ENCODE measurements around the gene NCAM1. TPM values are rescaled to one million over a fixed set of nuclear protein-coding genes. Genes with fewer than 3 reads are reported as not detected.

The NCAM1 gene
- total RNA-seq, 1 donor from 2014 or later, result 3.3 TPM

- H3K4me3 ChIP-seq, result no peak overlapping the region
- no peaks in the 10 kb centered on the region for H3K27me3 ChIP-seq
- TF ChIP-seq, protein P1, sequence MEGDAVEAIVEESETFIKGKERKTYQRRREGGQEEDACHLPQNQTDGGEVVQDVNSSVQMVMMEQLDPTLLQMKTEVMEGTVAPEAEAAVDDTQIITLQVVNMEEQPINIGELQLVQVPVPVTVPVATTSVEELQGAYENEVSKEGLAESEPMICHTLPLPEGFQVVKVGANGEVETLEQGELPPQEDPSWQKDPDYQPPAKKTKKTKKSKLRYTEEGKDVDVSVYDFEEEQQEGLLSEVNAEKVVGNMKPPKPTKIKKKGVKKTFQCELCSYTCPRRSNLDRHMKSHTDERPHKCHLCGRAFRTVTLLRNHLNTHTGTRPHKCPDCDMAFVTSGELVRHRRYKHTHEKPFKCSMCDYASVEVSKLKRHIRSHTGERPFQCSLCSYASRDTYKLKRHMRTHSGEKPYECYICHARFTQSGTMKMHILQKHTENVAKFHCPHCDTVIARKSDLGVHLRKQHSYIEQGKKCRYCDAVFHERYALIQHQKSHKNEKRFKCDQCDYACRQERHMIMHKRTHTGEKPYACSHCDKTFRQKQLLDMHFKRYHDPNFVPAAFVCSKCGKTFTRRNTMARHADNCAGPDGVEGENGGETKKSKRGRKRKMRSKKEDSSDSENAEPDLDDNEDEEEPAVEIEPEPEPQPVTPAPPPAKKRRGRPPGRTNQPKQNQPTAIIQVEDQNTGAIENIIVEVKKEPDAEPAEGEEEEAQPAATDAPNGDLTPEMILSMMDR (IDR thresholded peaks at IDR 0.05), result no peak
- intact Hi-C loops (cut with DNase I), result no loop called here
- no peaks in the 10 kb centered on the region for H3K4me1 ChIP-seq
- H3K27ac ChIP-seq, result no peak overlapping the region
- DNase-seq (ENCODE audit: low spot score in 2 of 2), result no peak
- H3K36me3 ChIP-seq, result no peaks in the 10 kb centered on the region
- no peaks in the 10 kb centered on the region for H3K9me3 ChIP-seq
Observed at GRCh38 chr11:113133071-113133470, 171.9 kb downstream of the NCAM1 start.

GRCh38 chr11:113134626-113135025 is 173.4 kb downstream of the NCAM1 start:
- Histone ChIP-seq H3K4me1 (no peaks in the 10 kb centered on the region), H3K9me3 (no peaks in the 10 kb centered on the region), H3K36me3 (no peaks in the 10 kb centered on the region), H3K27me3 (no peaks in the 10 kb centered on the region), H3K27ac (no peak overlapping the region), H3K4me3 (no peak overlapping the region)
- TF ChIP-seq, protein P1 (IDR thresholded peaks at IDR 0.05), result no peak
- intact Hi-C loops (cut with DNase I), result no loop called here
- DNase-seq (ENCODE audit: low spot score in 2 of 2), result no peak

GRCh38 chr11:113137713-113138529 is 176.7 kb downstream of the NCAM1 start:
- H3K27ac ChIP-seq, result no peak overlapping the region
- H3K4me3 ChIP-seq, result no peak overlapping the region
- no peaks in the 10 kb centered on the region for H3K36me3 ChIP-seq
- TF ChIP-seq, protein P1 (IDR thresholded peaks at IDR 0.05), result no peak
- intact Hi-C loops (cut with DNase I), result no loop called here
- H3K4me1 ChIP-seq, result no peaks in the 10 kb centered on the region
- no peak for DNase-seq (ENCODE audit: low spot score in 2 of 2)
- no peaks in the 10 kb centered on the region for H3K27me3 ChIP-seq
- no peaks in the 10 kb centered on the region for H3K9me3 ChIP-seq

GRCh38 chr11:113138731-113139130 is 177.5 kb downstream of the NCAM1 start:
- no peak overlapping the region for H3K27ac ChIP-seq

GRCh38 chr11:113141010-113141409 is 179.8 kb downstream of the NCAM1 start:
- no peaks in the 10 kb centered on the region for H3K27me3 ChIP-seq
- no peaks in the 10 kb centered on the region for H3K4me1 ChIP-seq
- TF ChIP-seq, protein P1 (IDR thresholded peaks at IDR 0.05), result no peak
- no peaks in the 10 kb centered on the region for H3K36me3 ChIP-seq
- H3K4me3 ChIP-seq, result no peak overlapping the region
- intact Hi-C loops (cut with DNase I), result no loop called here
- no peak overlapping the region for H3K27ac ChIP-seq
- H3K9me3 ChIP-seq, result no peaks in the 10 kb centered on the region
- DNase-seq (ENCODE audit: low spot score in 2 of 2), result no peak

More at GRCh38 chr11:113138731-113139130, 177.5 kb downstream of the NCAM1 start:
- Histone ChIP-seq H3K9me3 (no peaks in the 10 kb centered on the region), H3K4me1 (no peaks in the 10 kb centered on the region), H3K36me3 (no peaks in the 10 kb centered on the region), H3K4me3 (no peak overlapping the region), H3K27me3 (no peaks in the 10 kb centered on the region)
- no peak for DNase-seq (ENCODE audit: low spot score in 2 of 2)
- intact Hi-C loops (cut with DNase I), result no loop called here
- TF ChIP-seq, protein P1 (IDR thresholded peaks at IDR 0.05), result no peak

Measured in ascending aorta (tissue), 2 donors.